Measurements from ENCODE around the gene BCL11B.

The BCL11B gene

GRCh38 chr14:99266181-99267178, 5.5 kb downstream of the BCL11B start:
- peak; percentile 83 for DNase-seq

DNA sequence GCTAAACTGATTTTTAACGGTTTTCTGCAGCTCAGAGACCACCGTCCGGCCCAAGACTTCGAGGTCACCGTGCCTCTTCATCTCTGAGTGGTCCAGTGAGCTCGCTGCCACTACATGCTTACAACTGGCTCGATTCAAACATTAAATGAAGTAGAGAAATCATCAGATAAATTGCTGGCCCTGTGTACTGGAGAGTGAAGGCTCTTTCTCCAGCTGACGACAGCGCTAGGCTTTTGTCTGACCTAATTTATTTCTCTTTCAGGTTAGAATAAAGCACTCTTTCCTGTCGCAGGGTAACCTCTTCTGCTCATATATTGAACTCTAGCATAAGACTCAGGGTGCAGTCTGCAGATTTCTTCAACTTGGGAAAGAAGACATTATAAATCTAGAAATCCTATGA, 6.4 kb downstream of the BCL11B start:
- DNase-seq = no peak

DNA sequence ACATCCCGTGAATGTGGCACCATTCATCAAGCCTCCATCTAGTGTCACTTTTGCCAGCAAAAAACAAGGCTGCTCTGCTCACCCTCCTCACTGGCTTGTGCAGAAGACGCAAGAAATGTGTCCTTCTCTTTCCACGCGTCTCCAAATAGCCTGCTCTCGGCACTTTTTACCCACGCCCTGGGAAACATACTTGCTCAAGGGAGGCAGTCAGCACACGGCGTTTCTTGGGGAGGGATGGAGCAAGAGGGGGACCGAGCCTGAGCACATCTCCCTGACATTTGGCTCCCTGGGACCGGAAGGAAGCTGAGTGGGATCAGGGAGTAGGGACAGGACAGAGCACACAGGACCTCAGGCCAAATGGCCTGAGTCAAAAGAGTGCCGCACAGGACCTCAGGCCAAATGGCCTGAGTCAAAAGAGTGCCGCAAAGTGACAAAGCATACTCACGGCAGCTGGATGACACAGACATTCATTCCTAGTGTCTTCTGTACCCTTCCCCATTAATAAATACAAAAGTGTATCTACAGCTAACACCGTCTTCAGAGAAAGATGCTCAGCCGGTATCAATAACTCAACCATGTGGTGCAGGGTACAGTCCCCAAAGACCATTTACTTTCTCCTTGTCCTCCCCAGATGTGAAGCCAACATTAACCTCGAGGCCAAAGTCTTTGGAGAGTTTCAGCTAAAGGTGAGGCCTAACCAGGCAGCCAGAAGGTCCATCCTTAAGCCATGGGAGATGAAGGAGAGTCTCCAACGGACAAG, 7.1 kb downstream of the BCL11B start:
- peak; percentile 9 for DNase-seq

GRCh38 chr14:99263564-99264330, 8.2 kb downstream of the BCL11B start:
- peak; percentile 56 for DNase-seq

DNA sequence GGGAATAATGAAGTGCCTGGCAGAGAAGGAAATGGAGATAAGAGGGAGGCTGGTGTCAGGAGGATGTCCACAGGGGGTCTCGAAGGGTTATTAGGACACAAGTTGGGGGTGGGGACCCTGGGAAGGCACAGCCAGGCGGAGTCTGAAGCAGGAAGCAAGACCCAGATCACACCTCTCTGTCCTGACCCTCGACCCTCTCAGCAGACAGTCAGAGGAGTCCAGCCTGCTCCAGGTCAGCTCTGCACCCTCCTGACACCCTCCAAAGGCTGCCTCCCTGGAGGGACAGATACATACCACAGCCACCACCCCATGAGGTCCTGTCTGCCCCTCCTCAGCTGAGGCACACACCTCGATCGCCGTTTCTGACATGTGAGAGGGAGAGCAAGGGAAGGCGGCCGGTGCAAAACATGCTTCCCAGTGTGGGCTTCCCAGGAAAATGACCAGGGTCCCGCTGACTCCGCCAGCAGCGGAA, 9.0 kb downstream of the BCL11B start:
- DNase-seq = no peak

- DNase-seq = peak; percentile 53
These were observed 9.8 kb downstream of the BCL11B start for GRCh38 chr14:99261912-99262787.

GRCh38 chr14:99260587-99261551, 11.1 kb downstream of the BCL11B start:
- DNase-seq = peak; percentile 48

DNA sequence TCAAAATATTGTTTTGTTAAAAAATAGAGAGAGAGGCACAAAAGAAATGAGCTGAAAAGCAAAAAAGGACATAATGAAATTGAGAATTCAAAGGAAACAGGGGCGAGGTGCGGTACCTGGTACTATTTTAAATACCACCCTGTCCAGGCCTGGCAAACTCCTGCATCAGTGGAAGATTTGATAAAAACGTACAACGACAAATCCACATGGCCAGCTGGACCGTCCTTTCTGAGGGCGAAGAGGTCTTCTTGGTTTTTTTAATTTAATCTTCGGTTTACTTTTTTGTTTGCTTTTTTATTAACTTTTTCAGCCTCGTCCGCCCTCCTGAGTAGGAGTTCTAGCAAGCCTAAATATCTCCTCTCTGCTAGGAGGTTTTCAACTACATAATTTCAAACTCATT, 11.9 kb downstream of the BCL11B start:
- DNase-seq = no peak

- DNase-seq = peak; percentile 66
These were observed 12.9 kb downstream of the BCL11B start for GRCh38 chr14:99258876-99259726.

DNA sequence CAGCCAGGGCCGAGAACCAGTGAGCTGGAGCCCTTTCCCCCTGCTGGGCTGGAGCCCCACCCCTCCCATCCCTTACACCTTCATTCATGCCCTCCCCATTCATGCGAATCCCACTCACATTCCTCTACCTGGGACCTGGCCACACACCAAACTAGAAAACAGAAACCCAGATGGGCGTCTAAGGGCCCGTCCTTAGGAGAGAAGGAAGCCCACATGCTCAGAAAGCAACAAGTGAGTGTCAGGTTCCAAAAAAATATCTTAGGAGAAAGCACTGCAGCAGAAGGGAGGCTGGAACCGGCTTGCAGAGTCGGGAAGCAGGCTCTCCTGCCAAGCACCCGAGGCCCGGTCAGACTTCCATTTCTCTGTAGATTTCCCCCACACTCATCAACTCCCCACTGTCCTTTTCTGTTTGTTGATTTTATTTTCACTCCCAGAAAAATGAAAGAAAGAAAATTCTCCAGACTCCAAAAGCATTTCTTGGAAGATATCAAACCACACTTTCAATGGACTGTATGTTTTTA, 13.6 kb downstream of the BCL11B start:
- peak; percentile 43 for DNase-seq

GRCh38 chr14:99257673-99258221, 14.2 kb downstream of the BCL11B start:
- DNase-seq = no peak

DNA sequence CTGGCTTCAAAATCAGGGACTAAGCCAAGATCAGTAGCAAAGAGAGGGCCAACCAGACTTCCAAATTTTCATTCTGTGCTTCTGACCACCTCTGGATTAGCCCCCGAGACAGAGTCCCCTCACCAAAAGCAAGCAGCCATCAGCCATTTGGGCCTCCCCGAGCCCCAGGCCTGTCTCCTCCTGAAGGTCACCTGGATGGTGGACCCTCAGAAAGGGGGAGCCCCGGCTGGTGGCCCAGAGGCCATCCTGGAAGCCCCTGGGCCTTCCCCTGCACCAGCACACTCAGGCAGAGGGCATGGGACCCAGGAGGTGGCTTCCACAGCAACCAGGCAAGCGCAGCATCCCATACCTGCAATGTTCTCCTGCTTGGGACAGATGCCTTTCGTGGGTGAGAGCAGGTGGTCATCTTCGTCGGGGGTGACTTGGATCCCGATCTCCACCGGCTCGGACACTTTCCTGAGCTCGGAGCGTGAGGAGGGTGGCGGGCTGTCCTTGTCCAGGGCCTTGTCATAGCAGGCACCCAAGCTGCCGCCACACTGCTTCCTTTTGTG, 14.8 kb downstream of the BCL11B start:
- no peak for DNase-seq

- DNase-seq = no peak
These were observed 15.5 kb downstream of the BCL11B start for GRCh38 chr14:99256483-99256874.

DNA sequence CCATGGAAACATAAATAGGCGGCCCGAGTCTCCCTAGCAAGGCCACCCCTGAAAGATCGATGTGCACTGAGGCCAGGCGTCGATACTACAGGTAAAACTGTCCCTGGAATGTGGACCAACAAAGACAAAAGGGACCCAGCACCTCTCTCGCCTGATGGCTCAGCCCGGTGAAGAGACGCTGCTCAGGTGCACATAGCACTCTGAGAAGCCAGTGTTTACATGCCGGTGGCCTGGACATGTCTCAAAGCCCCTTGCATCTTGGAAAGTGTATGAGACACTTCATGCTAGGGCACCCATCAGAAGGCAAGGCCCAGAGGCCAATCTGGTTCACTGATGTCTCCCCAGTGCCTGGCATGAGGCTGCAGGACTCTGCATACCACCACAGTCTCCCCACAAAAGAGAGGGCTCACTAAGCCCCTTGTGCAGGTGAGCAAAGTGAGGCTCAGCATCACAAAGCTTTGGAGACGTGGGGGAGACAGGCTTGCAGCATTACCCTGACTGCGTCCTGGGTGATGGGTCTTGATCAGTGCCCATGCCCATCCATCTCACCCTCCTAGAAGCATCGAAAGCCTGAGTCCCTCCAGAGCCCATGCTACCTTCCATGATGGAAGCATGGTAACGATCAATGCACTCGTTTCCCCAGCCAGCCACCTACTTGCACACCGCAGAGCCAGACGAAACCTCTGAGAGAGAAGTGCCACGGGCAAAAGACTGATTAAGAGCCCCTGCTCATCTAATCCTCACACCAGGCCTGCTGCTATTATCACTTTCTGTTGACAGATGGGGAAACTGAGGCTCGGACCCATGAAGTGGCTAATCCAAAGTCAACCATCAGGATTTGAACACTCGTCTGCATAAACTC, 16.1 kb downstream of the BCL11B start:
- DNase-seq = no peak

- no peak for DNase-seq
These were observed 17.5 kb downstream of the BCL11B start for GRCh38 chr14:99254328-99255009.

DNA sequence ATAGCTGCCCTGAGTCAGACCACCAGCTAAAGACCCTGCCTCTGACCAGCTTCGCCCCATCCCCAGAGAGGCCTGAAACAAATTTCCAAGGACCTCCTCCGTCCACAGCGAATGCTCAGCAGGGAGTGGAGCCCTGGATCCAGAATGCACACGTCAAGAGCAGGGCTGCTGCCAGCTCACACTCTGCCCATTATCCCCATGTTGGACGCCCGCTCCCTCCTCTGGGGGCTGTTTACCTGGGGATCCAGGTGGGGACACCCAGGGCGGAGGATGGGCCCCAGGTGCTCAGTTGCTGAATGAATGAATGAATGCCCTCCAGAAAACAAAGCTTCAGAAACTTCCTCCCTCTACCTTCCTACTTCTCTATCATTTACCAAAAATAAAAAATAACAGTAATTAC, 18.1 kb downstream of the BCL11B start:
- DNase-seq = no peak
